HG03280 (cell line): ENCODE results near the gene MED20.

ENCODE experiments used
- ATAC-seq: cut with Tn5 transposase; IDR thresholded peaks from one replicate; pipeline ENCODE4 v1.9.1; 2021; ENCODE audit warnings: mild to moderate bottlenecking, moderate library complexity; ENCODE audit not compliant: unreplicated experiment

MED20 gene

DNA sequence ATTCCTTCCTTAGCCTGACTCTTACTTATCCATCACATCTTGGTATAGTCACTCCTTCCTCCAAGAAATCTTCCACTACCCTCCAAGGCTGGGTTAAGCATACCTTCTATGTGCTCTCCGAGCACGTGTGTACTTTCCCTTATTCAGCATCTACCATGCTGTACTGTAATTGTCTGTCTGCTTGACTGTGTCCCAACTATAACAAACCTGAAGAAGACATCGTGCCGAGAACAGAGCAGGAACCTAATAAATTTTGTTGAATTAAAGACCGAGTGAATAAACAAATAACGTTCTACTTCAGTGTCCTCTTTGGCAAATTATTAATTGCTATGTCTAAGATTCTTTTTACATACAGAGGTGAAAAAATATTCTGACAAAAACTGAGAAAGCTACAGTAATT, 61.6 kb downstream of the MED20 start:
- ATAC-seq = no peak

DNA sequence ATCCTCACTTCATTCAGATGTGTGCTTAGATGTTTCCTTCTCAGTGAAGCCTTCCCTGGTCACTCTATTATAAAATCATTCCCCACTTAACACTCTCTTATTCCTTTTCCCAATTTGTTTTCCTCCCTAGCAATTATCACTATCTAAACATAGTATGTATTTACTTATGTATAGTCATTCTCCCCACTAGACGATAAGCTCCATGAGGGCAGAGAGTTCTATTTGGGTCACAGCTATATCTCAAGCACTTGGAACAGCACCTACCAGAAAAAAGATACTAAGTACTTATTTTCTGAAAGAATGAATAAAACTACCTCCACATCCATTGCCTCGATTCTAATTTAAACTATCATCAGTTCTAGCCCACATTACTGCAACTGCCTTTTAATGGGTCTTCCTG, 62.2 kb downstream of the MED20 start:
- ATAC-seq = no peak
